Parathyroid adenoma (tissue), 2 donors: Measurements from ENCODE around the gene ABLIM2.

ENCODE experiments used
- H2AFZ ChIP-seq: fragments of 300-600 bp; sonication (generic); one replicate; pipeline ENCODE4 v1.7.0; 2017; ENCODE audit warnings: antibody characterized with exemption, mild to moderate bottlenecking
- H3K27ac ChIP-seq: fragments of 300-600 bp; sonication (generic); one replicate; pipeline ENCODE4 v1.7.0; 2017
- H3K27me3 ChIP-seq: fragments of 300-600 bp; sonication (generic); one replicate; pipeline ENCODE4 v1.7.0; 2017; ENCODE audit warnings: low read length; ENCODE audit not compliant: control insufficient read depth, insufficient read depth
- H3K36me3 ChIP-seq: fragments of 300-600 bp; sonication (generic); one replicate; pipeline ENCODE4 v1.7.0; 2017; ENCODE audit warnings: low read length; ENCODE audit not compliant: control insufficient read depth, insufficient read depth
- H3K4me1 ChIP-seq: fragments of 300-600 bp; sonication (generic); one replicate; pipeline ENCODE4 v1.7.0; 2017; ENCODE audit warnings: control low read depth
- H3K4me2 ChIP-seq: fragments of 300-600 bp; sonication (generic); one replicate; pipeline ENCODE4 v1.7.0; 2017; ENCODE audit warnings: low read length
- H3K4me3 ChIP-seq: fragments of 300-600 bp; sonication (generic); one replicate; pipeline ENCODE4 v1.7.0; 2017; ENCODE audit warnings: low read depth, low read length
- H3K79me2 ChIP-seq: fragments of 300-600 bp; sonication (generic); one replicate; pipeline ENCODE4 v1.7.0; 2017; ENCODE audit warnings: control low read depth
- H3K9ac ChIP-seq: fragments of 300-600 bp; sonication (generic); one replicate; pipeline ENCODE4 v1.7.0; 2017; ENCODE audit warnings: mild to moderate bottlenecking
- H3K9me3 ChIP-seq: fragments of 300-600 bp; sonication (generic); one replicate; pipeline ENCODE4 v1.7.0; 2017; ENCODE audit warnings: low read length; ENCODE audit not compliant: control insufficient read depth
- CTCF ChIP-seq: fragments of 300-600 bp; sonication (generic); IDR thresholded peaks from one replicate; pipeline ENCODE4 v1.7.0; 2017; ENCODE audit warnings: antibody characterized with exemption, mild to moderate bottlenecking
- donor health status: primary hyperparathyroidism.

Gene ABLIM2

GRCh38 chr4:8081621-8082516 is 76.7 kb downstream of the ABLIM2 start:
- Histone ChIP-seq H2AFZ (no peak overlapping the region), H3K79me2 (no peaks in the 10 kb centered on the region), H3K27me3 (no peaks in the 10 kb centered on the region), H3K9me3 (no peaks in the 10 kb centered on the region), H3K36me3 (no peaks in the 10 kb centered on the region), H3K4me3 (no peak overlapping the region), H3K4me2 (no peak overlapping the region), H3K9ac (no peak overlapping the region), H3K27ac (no peak overlapping the region), H3K4me1 (no peaks in the 10 kb centered on the region)
- no peak for TF ChIP-seq CTCF

- Histone ChIP-seq H3K4me2 (no peak overlapping the region), H3K4me3 (no peak overlapping the region), H3K4me1 (no peaks in the 10 kb centered on the region), H3K27me3 (no peaks in the 10 kb centered on the region), H3K9ac (no peak overlapping the region), H3K36me3 (no peaks in the 10 kb centered on the region), H3K27ac (no peak overlapping the region), H2AFZ (no peak overlapping the region), H3K9me3 (no peaks in the 10 kb centered on the region), H3K79me2 (no peaks in the 10 kb centered on the region)
- no peak for TF ChIP-seq CTCF
These were observed 77.4 kb downstream of the ABLIM2 start for GRCh38 chr4:8081171-8081570.

GRCh38 chr4:8080754-8081065 is 77.9 kb downstream of the ABLIM2 start:
- Histone ChIP-seq H3K9me3 (no peaks in the 10 kb centered on the region), H2AFZ (no peak overlapping the region), H3K9ac (no peak overlapping the region), H3K4me1 (no peaks in the 10 kb centered on the region), H3K4me3 (no peak overlapping the region), H3K4me2 (no peak overlapping the region), H3K27ac (no peak overlapping the region), H3K79me2 (no peaks in the 10 kb centered on the region), H3K27me3 (no peaks in the 10 kb centered on the region), H3K36me3 (no peaks in the 10 kb centered on the region)
- no peak for TF ChIP-seq CTCF

GRCh38 chr4:8079916-8080753 is 78.5 kb downstream of the ABLIM2 start:
- no peak overlapping the region for H3K27ac ChIP-seq
- H3K4me1 ChIP-seq, result no peaks in the 10 kb centered on the region
- H3K27me3 ChIP-seq, result no peaks in the 10 kb centered on the region
- no peaks in the 10 kb centered on the region for H3K9me3 ChIP-seq
- TF ChIP-seq CTCF, result no peak
- no peak overlapping the region for H3K4me2 ChIP-seq
- no peaks in the 10 kb centered on the region for H3K79me2 ChIP-seq
- no peak overlapping the region for H3K4me3 ChIP-seq
- no peak overlapping the region for H3K9ac ChIP-seq
- no peak overlapping the region for H2AFZ ChIP-seq
- no peaks in the 10 kb centered on the region for H3K36me3 ChIP-seq
